HG03280 (cell line): ENCODE results near the gene TM4SF4.

Experiments
- ATAC-seq: cut with Tn5 transposase; IDR thresholded peaks from one replicate; pipeline ENCODE4 v1.9.1; 2021; ENCODE audit warnings: mild to moderate bottlenecking, moderate library complexity; ENCODE audit not compliant: unreplicated experiment

Gene TM4SF4

GRCh38 chr3:149481056-149481455, 6.6 kb downstream of the TM4SF4 start:
- no peak for ATAC-seq

DNA sequence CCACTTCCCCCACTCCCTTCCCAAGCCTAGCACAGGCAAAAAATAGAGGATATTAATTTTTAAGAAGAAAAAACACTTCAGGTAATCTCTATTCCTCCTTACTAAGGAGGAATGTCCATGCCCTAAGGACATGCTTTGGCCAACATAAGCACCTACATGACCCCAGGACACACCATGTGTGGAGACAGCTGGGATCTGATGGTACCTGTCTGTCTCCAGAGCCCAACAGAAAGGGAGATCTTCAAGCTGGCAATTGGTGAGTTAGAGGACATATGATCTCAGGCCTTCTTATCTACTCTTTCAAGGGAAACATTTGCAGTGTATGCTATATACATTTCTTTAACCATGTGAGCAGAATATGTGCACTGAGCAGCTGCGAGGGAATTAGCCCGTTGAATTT, 7.0 kb downstream of the TM4SF4 start:
- no peak for ATAC-seq

- no peak for ATAC-seq
Measured at GRCh38 chr3:149486726-149487125, 12.2 kb downstream of the TM4SF4 start.

- ATAC-seq = peak; percentile 75
Measured at GRCh38 chr3:149487598-149488197, 13.2 kb downstream of the TM4SF4 start.

DNA sequence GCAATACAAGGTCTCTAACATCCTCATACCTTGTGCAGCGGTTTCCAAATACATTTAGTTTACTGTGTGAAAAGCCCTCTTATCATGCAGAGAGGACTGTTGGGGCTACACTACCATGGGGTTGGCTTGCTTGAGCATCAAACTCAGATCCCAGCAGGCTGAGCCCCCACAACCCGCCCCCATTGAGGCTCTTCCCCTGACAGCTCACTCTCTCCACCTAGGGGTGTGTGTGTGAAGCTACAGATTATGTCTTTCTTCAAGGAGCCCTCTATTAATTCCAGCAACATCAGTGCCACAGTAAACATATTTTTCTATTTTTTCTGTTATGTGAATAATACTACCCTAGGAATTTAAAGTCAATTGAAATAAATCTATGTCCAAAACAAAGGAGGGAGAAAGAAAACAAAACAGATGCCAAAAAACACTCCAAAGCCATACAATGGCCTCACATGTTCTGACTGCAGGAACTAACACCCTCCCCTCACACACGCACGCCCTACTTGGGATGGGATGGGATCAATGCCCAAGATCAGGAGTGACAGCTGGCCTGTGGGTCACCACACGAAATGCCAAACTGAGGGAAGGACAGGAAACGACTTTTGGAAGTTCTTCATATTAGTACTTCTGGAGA, 14.7 kb downstream of the TM4SF4 start:
- ATAC-seq = no peak

DNA sequence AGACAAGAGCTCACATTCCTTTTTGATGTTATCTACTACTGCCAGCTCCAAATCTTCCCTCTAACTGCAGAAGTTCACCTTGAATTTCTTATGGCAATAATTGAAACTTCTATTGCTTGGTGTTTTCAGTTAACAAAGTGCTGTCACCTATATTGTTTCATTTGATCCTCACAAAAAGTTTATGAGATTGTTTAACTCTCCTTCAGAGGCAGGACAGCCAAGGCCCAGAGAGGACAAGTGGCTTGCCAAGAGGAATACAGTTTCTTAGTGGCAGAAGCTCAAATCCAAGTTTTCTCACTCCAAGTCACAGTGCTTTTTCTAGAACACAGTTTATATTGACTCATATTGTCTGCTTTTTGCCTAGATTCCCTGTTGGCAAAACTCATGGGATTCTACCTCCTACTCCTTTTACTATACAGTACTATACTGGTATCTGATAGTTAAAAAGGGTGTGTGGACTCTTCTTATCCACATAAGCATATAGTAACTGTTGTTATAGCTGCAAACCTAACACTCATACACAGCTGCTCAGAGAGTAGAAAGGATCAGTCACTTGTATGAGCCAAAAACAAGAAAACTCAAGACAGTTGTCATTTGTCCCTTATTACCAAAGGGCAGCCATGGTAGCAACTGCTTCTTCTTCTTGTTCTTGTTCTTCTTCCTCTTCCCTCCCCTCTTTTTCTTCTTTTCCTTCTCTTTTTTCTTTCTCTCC, 15.9 kb downstream of the TM4SF4 start:
- ATAC-seq = no peak

DNA sequence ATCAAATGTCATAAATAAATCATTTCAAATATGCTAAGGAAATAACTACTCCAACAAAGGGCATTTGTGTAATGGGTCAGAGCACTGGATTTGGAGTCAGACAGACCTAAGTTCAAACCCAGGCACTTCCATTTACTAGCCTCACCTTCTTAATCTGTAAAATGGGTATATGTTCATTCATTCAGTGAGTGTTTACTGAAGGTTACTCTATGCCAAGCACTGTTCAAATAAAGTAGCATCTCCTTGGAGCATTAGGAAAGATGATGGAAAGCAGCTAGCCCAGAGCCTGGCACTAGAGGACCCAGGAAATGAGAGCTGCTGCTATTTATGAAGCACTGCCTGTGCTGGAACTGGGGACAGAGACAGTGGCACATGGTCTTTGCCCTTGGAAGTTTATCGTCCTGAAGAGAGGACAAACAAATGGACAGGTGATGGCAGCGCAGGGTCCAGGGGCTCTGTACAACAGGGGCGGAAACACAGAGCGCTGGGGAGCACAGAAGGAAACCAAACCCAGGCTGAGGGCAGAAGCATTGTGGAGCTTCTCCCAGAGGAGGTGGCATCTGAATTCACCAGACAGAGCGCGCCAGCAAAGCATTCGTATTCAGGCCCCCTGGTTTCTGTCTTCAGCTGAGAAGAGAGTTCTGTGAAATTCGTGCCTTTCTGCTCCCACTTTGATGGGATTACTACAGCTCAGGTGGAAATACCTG, 19.0 kb downstream of the TM4SF4 start:
- no peak for ATAC-seq

- no peak for ATAC-seq
Measured at GRCh38 chr3:149494022-149494758, 19.7 kb downstream of the TM4SF4 start.

DNA sequence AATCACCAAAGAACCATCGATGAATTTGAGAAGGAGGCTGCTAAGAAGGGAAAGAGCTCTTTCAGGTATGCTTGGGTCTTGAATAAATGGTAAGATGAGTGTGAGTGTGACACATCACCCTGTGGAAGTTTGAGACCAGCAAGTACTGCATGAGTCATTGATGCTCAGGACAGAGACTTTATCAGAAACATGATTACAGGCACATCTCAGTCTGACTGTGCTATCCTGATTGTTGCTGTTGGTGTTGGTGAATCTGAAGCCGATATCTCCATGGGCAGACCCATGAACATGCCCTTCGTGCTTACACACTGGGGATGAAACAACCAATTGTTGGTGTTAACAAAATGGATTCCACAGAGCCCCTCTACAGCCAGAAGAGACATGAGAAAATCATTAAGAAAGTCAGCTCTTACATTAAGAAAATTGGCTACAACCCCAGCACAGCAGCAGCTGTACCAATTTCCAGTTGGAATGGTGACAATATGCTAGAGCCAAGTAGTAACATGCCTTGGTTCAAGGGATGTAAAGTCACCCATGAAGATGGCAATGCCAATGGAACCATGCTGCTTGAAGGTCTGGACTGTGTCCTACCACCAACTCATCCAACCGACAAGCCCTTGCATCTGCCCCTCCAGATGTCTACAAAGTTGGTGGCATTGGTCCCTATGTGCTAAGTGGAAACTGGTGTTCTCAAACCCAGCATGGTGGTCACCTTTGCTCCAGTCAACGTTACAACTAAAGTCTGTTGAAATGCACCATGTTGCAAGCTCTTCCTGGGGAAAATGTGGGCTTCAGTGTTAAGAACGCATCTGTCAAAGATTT, 20.5 kb downstream of the TM4SF4 start:
- no peak for ATAC-seq

GRCh38 chr3:149495581-149496125, 21.2 kb downstream of the TM4SF4 start:
- no peak for ATAC-seq

DNA sequence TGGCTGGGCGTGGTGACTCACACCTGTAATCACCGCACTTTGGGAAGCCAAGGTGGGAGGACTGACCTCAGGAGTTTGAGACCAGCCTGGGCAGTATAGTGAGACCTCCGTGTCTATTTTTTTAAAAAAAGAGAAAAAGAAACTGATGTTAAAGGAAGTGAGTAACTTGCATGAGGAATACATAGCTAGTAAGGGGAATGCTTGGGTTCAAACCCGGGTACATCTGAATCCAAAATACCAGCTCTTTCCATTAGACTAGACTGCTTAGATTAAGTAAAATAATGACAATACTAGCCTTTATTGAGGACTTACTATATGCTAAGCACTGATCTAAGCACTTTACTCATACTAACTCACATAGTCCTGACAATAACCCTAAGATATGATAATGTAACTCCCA, 22.4 kb downstream of the TM4SF4 start:
- ATAC-seq = no peak

GRCh38 chr3:149497966-149498670, 23.6 kb downstream of the TM4SF4 start:
- ATAC-seq = no peak

GRCh38 chr3:149501524-149501923, 27.0 kb downstream of the TM4SF4 start:
- ATAC-seq = no peak

- no peak for ATAC-seq
Measured at GRCh38 chr3:149502438-149502837, 27.9 kb downstream of the TM4SF4 start.

- no peak for ATAC-seq
Measured at GRCh38 chr3:149506540-149506939, 32.0 kb downstream of the TM4SF4 start.

GRCh38 chr3:149506965-149507364, 32.5 kb downstream of the TM4SF4 start:
- no peak for ATAC-seq

DNA sequence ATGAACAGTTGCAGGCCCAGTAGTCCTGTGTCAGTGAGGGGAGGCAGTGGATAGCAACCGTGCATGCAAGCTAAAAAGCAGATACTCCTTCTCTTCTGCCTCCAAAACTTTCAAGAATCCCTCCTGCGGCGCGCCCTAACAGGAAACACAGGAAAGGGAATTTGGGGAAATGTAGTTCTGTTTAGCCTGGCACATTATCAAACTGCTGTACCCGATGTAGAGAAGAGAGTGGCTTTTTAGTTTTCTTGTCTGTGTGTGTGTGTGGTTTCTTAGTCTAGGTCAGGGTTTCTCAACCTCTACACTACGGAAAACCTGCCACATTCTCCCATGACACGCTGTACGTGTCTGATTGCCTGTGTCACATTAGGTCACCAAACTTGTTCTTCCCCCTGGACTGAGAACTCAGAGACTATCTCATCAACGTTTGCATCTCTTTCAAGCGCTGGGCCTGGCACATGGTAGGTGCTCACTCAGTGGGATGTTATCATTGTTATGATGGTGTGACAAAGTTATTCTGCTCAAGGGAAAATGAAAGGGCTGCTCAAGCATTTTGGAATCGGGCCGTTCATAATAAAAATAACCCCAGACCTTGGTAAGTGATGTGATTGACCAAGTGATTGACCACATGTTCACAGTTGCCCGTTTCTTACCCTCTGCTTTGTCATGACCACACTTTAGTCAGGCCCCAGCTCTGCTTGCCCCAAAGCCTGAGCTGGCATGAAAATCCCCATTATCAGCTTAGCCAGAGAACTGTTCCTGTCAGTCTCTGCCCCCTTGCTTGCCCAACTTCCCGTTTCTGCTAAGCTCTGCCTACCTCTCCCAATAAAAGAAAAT, 33.2 kb downstream of the TM4SF4 start:
- no peak for ATAC-seq

GRCh38 chr3:149509526-149509925, 35.0 kb downstream of the TM4SF4 start:
- ATAC-seq = no peak
